NCI-H2029 (cell line): ENCODE measurements around the gene MSX1.

Experiments
- DNase-seq: peaks from one replicate; lab custom pipeline; 2025; lab: John Stamatoyannopoulos, UW

The MSX1 gene

GRCh38 chr4:4913147-4913561 is 53.7 kb downstream of the MSX1 start:
- no peak for DNase-seq
